SK-N-SH (cell line): ENCODE measurements around the gene AGAP2.

ENCODE experiments used
- TAF1 ChIP-seq: IDR thresholded peaks from 2 replicates; pipeline ENCODE4 v1.6.1; 2012; ENCODE audit warnings: low read depth, mild to moderate bottlenecking, low read length, moderate library complexity, borderline replicate concordance
- YY1 ChIP-seq: IDR thresholded peaks from 2 replicates; pipeline ENCODE4 v1.4.0; 2012; ENCODE audit warnings: low read depth, mild to moderate bottlenecking
- TF ChIP-seq, protein P1 (sequence below): fragments of 200-600 bp; sonication (generic); IDR thresholded peaks from 2 replicates; pipeline ENCODE4 v1.6.1; 2017; ENCODE audit warnings: antibody characterized with exemption, mild to moderate bottlenecking, moderate library complexity

DNA sequence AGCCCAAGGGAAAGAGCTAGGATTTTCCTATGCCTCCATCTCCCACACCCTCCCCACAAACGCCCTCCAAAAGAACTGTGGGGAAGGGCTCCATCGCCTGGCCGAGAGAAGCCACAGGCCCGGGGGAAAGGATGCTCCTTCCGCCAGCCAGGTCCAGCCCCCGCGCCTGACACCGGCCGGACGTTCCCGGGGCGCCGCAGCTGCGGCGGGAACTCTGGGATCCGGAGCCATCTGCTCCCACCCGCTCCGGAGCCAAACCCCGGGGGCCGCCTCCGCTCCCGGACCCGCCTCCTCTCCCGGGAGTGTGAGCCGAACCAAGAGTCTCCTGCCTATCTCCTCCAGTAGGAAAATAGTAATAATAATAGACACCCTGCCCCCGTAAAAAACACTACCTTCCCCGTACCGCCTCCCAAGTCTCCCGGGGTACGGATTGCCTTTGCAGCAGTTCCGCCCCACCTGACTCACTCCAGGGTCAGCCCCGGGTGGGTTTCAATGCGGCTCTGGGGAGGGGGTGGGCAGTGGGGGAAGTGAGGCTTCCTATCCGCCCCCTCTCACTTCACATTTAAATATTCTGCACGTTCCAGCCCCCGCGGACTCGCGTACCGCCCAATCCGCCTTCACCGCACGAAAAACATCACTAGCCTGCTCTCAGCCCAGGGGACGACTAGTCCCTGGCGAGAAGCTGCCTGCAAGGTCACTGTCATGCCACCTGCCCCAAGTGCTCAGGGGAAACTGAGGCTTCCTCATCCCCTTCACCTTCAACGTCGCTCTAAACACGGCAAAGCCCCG is 2.4 kb downstream of the AGAP2 start:
- TF ChIP-seq, protein P1, sequence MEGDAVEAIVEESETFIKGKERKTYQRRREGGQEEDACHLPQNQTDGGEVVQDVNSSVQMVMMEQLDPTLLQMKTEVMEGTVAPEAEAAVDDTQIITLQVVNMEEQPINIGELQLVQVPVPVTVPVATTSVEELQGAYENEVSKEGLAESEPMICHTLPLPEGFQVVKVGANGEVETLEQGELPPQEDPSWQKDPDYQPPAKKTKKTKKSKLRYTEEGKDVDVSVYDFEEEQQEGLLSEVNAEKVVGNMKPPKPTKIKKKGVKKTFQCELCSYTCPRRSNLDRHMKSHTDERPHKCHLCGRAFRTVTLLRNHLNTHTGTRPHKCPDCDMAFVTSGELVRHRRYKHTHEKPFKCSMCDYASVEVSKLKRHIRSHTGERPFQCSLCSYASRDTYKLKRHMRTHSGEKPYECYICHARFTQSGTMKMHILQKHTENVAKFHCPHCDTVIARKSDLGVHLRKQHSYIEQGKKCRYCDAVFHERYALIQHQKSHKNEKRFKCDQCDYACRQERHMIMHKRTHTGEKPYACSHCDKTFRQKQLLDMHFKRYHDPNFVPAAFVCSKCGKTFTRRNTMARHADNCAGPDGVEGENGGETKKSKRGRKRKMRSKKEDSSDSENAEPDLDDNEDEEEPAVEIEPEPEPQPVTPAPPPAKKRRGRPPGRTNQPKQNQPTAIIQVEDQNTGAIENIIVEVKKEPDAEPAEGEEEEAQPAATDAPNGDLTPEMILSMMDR, result peak; percentile 53
- TF ChIP-seq TAF1 (no peak), YY1 (no peak)
